Upper lobe of left lung (tissue), 6 donors: ENCODE measurements around the gene SAFB. TPM values are rescaled to one million over a fixed set of nuclear protein-coding genes. Genes with fewer than 3 reads are reported as not detected.
A peak's percentile ranks its signal among the peaks of the same experiment; 100 is the strongest.

ENCODE experiments used
- ATAC-seq, 2 donors: fragments of 200-7000 bp; cut with Tn5 transposase; one replicate each; pipeline ENCODE4 v1.9.1; 2022; ENCODE audit warnings: mild to moderate bottlenecking in 2 of 2, moderate library complexity in 2 of 2; ENCODE audit not compliant: low FRiP score in 2 of 2
- DNase-seq, 2 donors: peaks; one replicate each; pipeline ENCODE4 v3.0.0-alpha.2; 2019 to 2020
- H3K27ac ChIP-seq, 4 donors: fragments of 200-600 bp; sonication (generic); one replicate each; pipeline ENCODE4 v1.5.1; 2016 to 2019
- H3K27me3 ChIP-seq, 4 donors: fragments of 200-600 bp; sonication (generic); one replicate each; pipeline ENCODE4 v1.5.1; 2017 to 2019
- H3K36me3 ChIP-seq, 4 donors: fragments of 200-600 bp; sonication (generic); one replicate each; pipeline ENCODE4 v1.5.1; 2016 to 2019
- H3K4me1 ChIP-seq, 4 donors: fragments of 200-600 bp; sonication (generic); one replicate each; pipeline ENCODE4 v1.5.1; 2018 to 2019
- H3K4me3 ChIP-seq, 4 donors: fragments of 200-600 bp; sonication (generic); one replicate each; pipeline ENCODE4 v1.5.1; 2017 to 2019; ENCODE audit warnings: mild to moderate bottlenecking in 2 of 4, moderate library complexity in 1 of 4
- H3K9me3 ChIP-seq, 4 donors: fragments of 200-600 bp; sonication (generic); one replicate each; pipeline ENCODE4 v1.5.1; 2018 to 2019
- EP300 ChIP-seq, 4 donors: sonication (generic); formaldehyde crosslinking; IDR thresholded peaks; one replicate each; pipeline ENCODE4 v1.5.1; 2017; ENCODE audit warnings: antibody characterized with exemption in 4 of 4, control low read depth in 2 of 4
- POLR2A ChIP-seq, 4 donors: fragments of 450-650 bp; IDR thresholded peaks; one replicate each; pipeline ENCODE4 v1.5.1; 2016 to 2017; ENCODE audit warnings: antibody characterized with exemption in 4 of 4, mild to moderate bottlenecking in 2 of 4
- POLR2AphosphoS5 ChIP-seq, 2 donors: sonication (generic); formaldehyde crosslinking; IDR thresholded peaks; one replicate each; pipeline ENCODE4 v1.5.1; 2017; ENCODE audit warnings: antibody characterized with exemption in 2 of 2
- WGBS, 2 donors: methylation state at CpG; one replicate each; pipeline ENCODE4 v1.1.5; 2017 to 2018; 5-methylcytosine and 5-hydroxymethylcytosine counted together
- total RNA-seq, 6 donors: library from RNA; depleted of rRNA in 4 of 6; stranded (reverse); fragments of >200 nt in 4 of 6; gene quantifications; one replicate each; pipeline versions ENCODE4 v1.1.0 to v1.2.1, GENCODE V29; 2016 to 2021
- TF ChIP-seq, protein P1 (sequence below), 6 experiments: fragments of 450-650 bp in 4 of 6; fragments of 200-600 bp in 2 of 6; sonication (generic) in 2 of 6; IDR thresholded peaks; one replicate each; pipeline ENCODE4 v1.5.1; 2016 to 2019; ENCODE audit warnings: antibody characterized with exemption in 6 of 6
- donor health status: DM: no; HTN: no; CAD: no; lungs with moderate emphysema.
- donor health status: DM: no; HTN: yes; CAD: no; lungs with severe emphysema.

Gene SAFB
- total RNA-seq, 6 donors from 2014 or later, result 66.4 to 524 (median 113) TPM

GRCh38 chr19:5693195-5694166 is 70.6 kb downstream of the SAFB start:
- Histone ChIP-seq H3K36me3 (peaks cover 16 to 70% (median 62%) of the 10 kb centered on the region in 4 donors), H3K27me3 (no peaks in the 10 kb centered on the region), H3K9me3 (no peaks in the 10 kb centered on the region), H3K4me3 (no peak overlapping the region), H3K27ac (no peak overlapping the region), H3K4me1 (peaks cover 11 to 25% (median 18%) of the 10 kb centered on the region in 4 donors)
- DNase-seq (peak in 1 of 2 donors; percentile 84), ATAC-seq (no peak)
- TF ChIP-seq POLR2A (IDR thresholded peaks at IDR 0.05) (no peak), POLR2AphosphoS5 (IDR thresholded peaks at IDR 0.05) (no peak), EP300 (IDR thresholded peaks at IDR 0.05) (no peak)
- TF ChIP-seq, protein P1, sequence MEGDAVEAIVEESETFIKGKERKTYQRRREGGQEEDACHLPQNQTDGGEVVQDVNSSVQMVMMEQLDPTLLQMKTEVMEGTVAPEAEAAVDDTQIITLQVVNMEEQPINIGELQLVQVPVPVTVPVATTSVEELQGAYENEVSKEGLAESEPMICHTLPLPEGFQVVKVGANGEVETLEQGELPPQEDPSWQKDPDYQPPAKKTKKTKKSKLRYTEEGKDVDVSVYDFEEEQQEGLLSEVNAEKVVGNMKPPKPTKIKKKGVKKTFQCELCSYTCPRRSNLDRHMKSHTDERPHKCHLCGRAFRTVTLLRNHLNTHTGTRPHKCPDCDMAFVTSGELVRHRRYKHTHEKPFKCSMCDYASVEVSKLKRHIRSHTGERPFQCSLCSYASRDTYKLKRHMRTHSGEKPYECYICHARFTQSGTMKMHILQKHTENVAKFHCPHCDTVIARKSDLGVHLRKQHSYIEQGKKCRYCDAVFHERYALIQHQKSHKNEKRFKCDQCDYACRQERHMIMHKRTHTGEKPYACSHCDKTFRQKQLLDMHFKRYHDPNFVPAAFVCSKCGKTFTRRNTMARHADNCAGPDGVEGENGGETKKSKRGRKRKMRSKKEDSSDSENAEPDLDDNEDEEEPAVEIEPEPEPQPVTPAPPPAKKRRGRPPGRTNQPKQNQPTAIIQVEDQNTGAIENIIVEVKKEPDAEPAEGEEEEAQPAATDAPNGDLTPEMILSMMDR (IDR thresholded peaks at IDR 0.05), result no peak
- whole genome bisulfite sequencing, 2 donors, result 90 to 91% methylated on average over 33 of the region's 39 CpGs

GRCh38 chr19:5694167-5694955 is 71.5 kb downstream of the SAFB start:
- no peaks in the 10 kb centered on the region for H3K9me3 ChIP-seq
- ATAC-seq, result no peak
- H3K4me1 ChIP-seq, result peaks cover 11 to 25% (median 18%) of the 10 kb centered on the region in 4 donors
- H3K4me3 ChIP-seq, result no peak overlapping the region
- DNase-seq, result peak in 1 of 2 donors; percentile 77
- H3K27me3 ChIP-seq, result no peaks in the 10 kb centered on the region
- H3K36me3 ChIP-seq, result peaks cover 23 to 78% (median 71%) of the 10 kb centered on the region in 4 donors
- TF ChIP-seq POLR2A (IDR thresholded peaks at IDR 0.05) (no peak), POLR2AphosphoS5 (IDR thresholded peaks at IDR 0.05) (no peak)
- TF ChIP-seq, protein P1 (IDR thresholded peaks at IDR 0.05), result no peak
- no peak overlapping the region for H3K27ac ChIP-seq
- WGBS, 2 donors, result 92 to 94% methylated on average over 37 to 41 of the region's 45 CpGs

DNA sequence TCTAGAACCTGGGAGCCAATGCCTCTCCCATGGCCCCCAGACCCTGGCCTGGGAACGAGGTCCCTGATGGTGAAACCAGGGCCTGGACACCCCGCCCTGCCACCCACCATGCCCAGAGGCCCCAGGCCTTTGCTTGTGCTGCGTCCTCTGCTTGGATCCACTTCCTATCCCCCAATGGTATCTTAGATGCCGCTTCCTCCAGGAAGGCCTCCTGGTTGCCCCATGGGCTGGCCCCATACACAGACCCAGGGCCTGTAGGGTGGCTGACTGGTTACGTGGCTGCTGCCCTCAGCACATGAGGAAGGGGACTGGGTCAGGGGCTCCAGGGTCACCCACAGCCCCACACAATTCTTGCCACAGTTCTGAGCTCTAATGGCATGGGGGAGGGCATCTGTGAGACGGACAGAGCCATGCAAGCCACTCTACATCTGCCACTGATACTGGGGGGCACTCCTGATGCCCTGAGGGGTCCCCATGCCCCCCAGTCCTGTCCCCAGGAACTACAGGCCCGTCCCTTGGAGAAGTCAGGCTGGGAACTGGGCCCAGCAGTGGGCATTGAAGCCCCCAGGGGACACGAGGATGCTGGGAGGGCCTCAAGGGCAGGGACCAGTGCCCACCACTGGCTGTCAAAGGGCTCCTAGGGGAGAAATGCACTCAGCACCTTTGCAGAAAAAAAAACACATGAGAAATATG is 72.2 kb downstream of the SAFB start:
- TF ChIP-seq EP300 (IDR thresholded peaks at IDR 0.05), result no peak
- TF ChIP-seq POLR2AphosphoS5 (IDR thresholded peaks at IDR 0.05), result no peak
- TF ChIP-seq POLR2A (IDR thresholded peaks at IDR 0.05), result no peak
- TF ChIP-seq, protein P1 (IDR thresholded peaks at IDR 0.05), result no peak
- DNase-seq (no peak), ATAC-seq (no peak)
- Histone ChIP-seq H3K27me3 (no peaks in the 10 kb centered on the region), H3K36me3 (peaks cover 23 to 86% (median 74%) of the 10 kb centered on the region in 4 donors), H3K4me1 (peaks cover 8 to 19% (median 16%) of the 10 kb centered on the region in 4 donors), H3K27ac (no peak overlapping the region), H3K9me3 (no peaks in the 10 kb centered on the region), H3K4me3 (no peak overlapping the region)
- 88% methylated on average over 3 to 8 of the region's 8 CpGs for WGBS, 2 donors

DNA sequence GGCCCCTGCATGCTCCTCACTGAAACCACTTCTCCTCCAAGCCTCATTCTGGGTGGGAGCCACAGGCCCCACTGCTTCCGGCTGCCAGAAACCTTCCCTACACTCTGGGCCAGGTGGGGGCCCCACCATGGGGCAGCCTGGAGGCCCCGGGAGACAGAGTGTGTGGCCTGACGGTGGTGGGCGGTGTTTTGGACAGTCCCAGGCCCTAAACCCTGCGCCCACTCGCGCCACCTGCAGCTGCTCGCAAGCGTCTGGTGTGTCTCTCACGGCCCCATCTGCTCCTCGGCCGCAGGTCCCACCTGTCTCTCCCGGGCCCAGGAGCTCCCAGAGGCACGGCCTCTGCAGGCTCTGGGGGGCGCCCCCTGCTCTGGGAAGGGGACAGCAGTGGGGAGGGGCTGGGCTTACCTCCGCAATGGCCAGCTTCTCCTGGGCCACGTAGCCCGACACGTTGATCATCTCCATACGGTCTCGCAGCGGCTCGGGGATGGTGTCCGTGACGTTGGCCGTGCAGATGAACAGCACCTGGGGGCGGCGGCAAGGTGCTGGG is 72.8 kb downstream of the SAFB start:
- Histone ChIP-seq H3K9me3 (no peaks in the 10 kb centered on the region), H3K4me1 (peaks cover 8 to 17% (median 16%) of the 10 kb centered on the region in 4 donors), H3K27ac (no peak overlapping the region), H3K4me3 (no peak overlapping the region), H3K36me3 (peaks cover 23 to 92% (median 80%) of the 10 kb centered on the region in 4 donors), H3K27me3 (no peaks in the 10 kb centered on the region)
- TF ChIP-seq POLR2A (IDR thresholded peaks at IDR 0.05) (no peak), EP300 (IDR thresholded peaks at IDR 0.05) (no peak), POLR2AphosphoS5 (IDR thresholded peaks at IDR 0.05) (no peak)
- TF ChIP-seq, protein P1 (IDR thresholded peaks at IDR 0.05), result no peak
- no peak for ATAC-seq
- 91 to 93% methylated on average over 12 to 28 of the region's 28 CpGs for WGBS, 2 donors
- DNase-seq, result peak in 1 of 2 donors; percentile 51
